COR-L47 (cell line): ENCODE results near the gene MCTP1.

Source experiments
- DNase-seq: peaks from one replicate; lab custom pipeline; 2025; lab: John Stamatoyannopoulos, UW

MCTP1 gene

DNA sequence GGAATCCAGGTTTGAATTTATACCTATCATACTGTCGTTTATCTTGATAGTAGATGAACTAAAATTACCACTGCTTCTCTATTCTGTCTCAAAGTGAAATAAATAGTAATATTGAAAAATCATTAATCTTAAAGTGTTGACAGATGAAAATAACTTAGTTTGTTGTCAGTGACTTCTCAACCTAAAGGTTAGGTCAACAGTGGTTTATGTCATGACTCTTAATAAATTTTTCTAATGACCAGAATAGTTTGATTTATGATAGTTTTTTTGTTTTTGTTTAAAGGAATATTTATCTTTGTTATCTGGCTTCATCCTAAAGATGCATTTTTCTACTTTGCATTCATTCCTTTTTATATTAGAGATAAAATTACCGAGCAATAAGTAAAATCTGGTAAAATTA lies 585.3 kb downstream of the MCTP1 start:
- DNase-seq: no peak

DNA sequence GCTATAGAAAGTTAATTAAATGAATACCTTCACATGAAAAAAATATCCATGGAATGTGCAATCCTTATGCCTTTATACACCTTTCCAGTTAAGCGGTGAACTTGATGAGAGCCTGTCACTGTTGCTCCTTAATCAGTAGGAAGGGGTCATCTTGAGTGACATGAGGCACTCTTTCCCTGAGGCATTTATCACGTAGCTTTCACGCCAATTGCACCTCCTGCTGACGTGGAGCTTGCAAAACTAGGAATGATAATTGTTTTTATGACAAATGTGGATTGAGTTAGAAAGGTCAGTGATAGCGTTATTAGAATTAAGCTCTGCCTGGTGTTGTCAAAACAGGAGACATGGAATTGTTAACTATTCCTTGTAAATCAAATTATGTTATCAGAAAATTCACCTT lies 586.7 kb downstream of the MCTP1 start:
- DNase-seq: no peak

DNA sequence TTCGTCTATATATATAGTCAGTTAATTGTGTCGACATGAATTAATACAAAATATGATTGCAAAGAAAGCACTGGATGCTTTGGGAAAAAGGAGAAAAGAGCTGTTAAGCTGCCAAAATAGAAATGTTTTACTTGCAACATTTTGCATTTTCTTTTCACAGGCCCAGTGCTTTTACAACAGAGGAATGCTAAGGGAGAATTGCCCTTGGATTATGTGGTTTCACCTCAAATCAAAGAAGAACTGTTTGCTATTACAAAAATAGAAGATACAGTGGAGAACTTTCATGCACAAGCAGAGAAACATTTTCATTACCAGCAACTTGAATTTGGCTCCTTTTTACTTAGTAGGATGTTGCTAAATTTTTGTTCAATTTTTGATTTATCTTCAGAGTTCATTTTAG lies 590.2 kb downstream of the MCTP1 start:
- DNase-seq: no peak

DNA sequence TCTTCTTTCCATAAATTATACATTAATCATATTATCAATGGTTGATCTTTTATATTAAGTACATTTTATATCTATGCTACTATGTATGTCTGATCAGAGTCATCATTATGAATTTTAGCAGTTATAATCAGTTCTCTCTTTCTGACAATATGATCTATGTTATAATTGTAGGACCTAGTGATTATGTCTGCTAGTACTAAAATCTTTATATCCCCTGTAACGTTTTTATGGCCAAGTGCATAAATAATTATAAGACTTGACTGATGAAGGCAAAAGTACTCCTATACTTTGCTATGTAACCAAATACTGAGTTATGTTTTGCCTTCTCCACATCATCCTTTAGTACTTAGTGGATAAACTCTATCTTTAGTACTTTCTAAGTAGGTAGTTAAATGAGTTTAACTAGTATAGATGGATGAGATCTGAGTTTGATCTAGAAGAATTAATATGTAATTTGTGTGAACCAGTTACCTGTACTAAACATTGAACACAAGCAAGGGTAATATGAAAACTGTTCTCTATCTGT lies 591.0 kb downstream of the MCTP1 start:
- DNase-seq: no peak

DNA sequence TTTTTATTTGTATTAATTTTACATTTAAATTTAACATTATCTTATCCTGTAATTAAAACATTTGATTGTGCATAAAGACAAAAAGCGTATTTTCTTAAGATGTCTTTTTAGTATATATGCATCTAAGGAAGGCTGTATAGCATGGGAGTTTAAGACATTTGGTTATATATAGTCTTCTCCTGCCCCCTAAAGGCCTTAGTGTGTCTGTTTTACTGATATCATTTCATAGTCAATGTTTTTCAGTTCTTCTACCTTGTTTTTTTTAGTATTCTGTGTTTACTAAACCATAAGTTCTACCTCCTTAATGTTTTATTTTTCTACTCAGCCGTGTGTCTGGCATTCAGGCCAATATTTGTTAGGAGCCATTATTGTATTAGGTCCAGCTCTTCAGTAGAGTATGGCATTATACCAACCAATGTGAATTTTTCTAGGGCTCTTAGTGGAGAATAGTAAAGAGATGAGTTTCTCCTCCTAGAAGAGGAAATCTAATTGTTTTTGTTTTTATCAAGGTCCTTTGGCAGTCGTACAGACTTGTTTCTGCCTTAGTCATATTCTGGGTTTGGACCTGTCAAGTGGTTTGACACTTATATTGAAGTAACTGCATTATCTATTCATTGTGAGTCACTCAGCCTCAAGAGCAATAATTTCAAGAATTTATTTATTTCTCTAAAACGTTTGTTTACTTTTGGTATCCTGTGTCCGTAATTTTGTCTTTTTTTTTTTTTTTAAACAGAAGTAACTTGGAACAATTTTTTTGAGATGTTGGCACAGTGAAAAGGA lies 591.7 kb downstream of the MCTP1 start:
- peak; percentile 29 for DNase-seq

DNA sequence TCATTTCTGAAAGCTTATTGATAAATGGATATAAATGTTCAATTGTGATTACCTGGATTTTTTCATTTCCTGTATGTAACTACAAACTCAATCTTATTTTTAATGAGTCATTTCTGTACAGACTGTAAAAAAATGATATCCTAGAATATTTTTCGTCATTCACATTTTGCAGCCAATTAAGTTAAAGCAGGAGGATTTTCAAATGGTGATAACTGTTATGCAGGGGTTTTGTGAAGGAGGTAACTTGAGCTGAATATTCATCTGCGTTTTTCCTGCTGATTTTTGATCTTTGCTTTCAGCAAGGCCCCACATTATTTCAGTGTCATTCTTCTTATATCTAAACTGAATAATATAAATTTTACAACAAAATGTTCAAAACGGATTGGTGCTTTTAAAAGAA lies 592.3 kb downstream of the MCTP1 start:
- no peak for DNase-seq

DNA sequence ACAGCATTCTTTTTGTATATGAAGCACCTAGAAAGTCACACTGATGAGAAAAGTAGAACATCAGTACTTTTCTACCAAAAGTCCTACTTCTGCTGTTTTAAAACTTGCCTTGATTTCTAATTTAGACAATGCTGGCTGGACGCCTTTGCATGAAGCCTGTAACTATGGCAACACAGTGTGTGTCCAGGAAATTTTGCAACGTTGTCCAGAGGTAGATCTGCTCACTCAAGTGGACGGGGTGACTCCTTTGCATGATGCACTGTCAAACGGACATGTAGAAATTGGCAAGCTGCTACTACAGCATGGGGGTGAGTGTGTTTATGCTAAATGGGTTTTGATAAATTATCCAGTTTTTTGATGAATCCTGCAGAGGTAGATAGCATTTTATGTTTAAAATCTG lies 592.9 kb downstream of the MCTP1 start:
- peak; percentile 79 for DNase-seq

DNA sequence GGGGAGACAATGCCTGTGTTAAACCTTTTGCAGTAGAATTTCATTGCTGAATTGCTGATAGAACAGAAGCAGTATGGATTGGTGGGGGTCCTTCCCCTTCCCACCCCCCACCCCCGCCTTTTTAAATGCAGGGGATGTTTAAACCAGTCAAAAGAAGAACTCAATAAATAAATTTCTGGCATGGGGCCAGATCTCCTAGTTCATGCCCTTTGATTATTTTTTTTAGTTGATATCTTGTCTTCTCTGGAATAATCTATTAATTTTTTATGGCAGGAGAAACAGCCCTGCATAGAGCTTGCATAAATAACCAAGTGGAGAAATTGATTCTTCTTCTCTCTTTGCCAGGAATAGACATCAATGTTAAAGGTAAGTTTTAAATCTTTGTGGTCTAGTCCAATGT lies 593.6 kb downstream of the MCTP1 start:
- DNase-seq: no peak

DNA sequence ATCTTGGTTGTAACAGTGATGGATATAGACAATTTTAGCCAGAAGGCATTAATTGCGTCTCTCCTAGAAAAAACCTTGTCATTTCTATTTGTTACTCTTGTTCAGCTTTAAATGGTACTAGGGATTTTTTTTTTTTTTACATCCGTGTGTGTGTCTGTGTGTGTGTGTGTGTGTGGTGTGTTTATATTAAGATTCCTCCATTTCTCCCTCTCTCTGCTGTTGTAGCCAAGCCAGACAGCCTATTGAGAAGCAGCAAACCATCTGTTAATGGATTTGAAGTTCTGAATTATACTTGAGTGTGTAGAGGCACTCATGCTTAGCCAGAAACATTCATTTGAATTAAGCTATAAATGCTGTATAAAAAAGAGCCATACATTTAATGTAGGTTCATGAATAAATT lies 594.1 kb downstream of the MCTP1 start:
- DNase-seq: no peak

DNA sequence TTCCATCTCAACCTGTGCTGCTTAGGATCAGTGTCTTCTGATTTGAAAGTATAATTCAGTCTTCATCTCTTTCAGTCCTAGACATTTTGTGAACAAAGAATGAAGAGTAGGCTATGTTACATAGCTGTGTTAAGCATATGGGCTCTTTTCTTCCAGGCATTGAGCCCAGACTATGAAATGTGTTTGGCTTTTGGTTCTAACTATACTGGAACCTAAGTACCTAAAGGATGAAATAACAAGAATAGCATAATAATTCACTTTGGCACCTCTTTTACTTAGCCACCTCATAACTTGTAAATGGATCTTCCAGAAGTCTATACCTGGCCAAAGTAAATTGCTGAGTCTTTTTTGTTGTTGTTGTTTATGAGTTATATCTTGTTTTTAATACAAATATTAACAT lies 595.0 kb downstream of the MCTP1 start:
- no peak for DNase-seq

DNA sequence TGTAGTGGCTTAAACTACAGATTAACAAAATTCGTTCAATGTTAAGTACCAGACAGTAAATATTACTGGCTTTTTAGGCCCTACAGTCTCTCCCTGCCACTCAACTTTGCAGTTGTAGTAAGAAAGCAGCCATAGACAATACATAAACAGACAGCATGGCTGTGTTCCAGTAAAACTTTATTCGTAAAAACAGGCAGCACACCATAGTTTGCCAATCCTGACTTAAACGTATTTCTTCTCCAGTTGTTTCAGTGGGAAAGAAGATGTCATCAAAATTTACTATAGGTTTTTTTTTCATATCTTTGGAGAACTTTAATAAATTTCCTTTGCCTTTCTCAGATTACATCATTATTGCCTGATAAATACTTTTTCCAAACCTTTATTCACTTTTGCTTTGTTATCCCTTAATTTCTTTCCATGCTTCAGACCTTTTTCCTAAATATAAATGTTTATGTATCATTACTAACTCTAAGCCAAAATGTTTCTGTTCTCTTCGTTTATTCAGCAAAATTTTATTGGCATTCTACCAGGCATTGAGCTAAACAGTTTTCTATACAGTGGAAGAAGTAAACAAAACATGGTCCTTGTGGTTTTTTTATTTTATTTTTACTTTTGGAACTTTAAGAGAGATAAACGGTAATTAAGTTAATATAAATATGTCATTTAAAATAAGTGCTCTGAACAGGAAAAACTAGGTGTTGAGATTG lies 601.9 kb downstream of the MCTP1 start:
- DNase-seq: no peak

DNA sequence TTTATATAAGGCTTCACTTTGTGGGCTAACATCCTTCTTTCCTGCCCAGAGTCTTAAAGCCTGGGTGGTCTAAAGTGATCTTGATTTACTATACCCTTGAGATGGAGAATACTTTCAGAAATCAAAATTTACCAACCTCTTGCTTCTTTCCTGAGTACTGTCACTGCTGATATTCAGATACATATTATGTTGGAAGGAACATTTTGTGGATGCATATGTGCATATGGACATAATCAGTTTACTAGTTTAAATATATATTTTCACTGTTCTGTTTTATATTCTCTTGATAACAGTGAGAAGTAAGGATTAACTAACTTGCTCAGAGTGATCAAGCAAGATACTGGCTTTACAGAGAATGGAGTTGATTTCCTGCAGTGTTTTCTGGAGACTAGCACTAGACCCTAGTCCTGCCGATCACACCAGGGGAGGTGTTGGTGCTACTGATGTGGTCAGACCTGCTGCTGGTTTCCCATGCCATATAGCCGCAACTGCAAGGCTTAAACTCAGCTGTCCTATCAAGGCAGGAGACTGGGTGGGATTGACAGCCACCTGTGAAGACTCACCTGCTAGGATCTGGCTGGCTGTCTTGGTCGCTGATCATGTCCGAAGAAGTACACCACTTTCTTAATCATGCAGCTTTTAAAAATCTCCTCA lies 608.8 kb downstream of the MCTP1 start:
- no peak for DNase-seq

DNA sequence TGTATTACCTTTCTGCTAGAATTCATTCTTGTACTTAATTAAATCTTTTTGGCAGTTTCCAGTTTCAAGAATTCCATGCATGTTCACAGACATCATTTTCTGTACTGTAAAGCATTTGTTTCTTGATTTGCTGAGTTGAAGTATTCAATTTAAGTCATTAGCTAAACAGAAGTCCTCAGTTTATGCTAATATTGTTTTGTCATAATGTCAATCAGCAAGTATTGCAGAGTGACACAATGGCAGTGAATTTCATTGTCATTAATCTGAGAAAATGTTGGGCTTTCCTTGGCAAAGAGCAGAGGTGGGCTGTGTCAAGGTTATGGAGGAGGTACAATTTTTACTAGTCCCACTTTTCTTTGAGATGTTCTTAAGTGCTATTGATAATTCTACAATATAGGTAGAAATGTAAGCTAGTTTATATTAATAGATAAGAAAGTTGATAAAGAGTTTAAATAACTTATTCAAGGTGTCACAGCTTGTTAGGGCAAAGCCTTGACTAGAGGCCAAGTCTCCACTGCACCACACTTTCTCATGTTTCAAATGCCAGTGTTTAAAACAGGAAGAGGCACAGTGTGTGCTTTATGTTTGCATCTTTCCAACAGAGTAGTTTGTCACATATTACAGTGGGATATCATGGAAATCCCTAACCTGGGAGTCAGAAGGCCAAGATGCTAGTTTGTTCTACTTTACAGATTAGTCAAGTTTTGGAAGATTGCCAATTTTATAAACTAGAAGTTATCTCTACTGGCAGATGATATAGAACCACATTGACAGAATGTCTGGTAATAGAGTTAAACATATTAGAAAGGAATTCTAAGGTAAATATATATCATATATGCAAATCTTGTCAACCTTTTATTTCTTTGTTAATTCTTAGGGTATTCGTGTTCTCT lies 610.2 kb downstream of the MCTP1 start:
- DNase-seq: no peak

DNA sequence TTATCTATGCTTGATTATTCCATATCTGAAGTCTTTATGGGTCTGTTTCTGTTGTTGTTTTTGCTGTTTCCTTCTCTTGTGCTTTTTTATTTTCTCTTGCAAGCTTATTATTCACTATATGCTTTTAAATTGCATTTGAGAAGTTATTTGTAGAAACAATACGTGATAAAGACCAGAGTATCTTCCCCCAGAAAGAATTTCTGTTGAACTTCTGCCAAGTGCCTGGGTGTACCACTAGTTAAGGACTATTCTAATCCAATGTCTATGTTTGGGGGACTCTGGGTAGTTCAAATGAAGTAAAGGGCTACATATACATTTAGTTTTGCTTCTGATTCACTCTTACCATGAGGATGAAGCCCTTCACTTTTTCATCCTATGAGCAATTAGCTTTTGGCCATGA lies 612.1 kb downstream of the MCTP1 start:
- DNase-seq: no peak

DNA sequence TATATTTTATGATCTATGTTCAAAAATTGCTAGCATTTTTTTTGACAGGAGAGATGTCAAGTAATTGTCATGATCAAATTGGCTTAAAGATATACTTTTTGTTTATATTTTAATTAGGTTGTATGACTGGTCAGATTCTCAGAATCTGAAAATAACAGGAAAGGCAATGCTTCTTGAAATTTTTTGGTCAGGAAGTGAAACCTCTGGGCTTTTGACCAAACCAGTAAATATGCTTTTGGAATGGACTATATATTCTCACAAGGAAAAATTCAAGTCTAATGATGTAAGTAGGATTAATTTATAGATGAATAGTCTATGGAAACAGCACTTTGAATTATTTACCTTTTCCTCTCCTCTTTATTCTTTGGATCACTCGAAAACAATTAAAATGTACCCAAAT lies 614.2 kb downstream of the MCTP1 start:
- DNase-seq: no peak

DNA sequence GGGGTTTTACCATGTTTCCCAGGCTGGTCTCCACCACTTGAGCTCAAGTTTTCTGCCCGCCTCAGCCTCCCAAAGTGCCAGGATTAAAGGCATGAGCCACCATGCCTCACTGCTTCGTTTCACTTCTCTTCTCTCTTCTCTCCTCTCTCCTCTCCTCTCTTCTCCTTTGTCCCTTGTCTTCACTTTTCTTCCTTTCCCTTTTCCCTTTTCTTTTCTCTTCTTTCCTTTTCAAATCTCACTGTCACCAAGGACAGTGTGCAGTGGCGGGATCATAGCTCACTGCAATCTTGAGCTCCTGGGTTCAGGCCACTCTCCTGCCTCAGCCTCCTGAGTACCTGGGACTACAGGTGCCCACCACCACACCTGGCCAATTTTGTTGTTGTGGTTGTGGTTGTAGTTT lies 617.0 kb downstream of the MCTP1 start:
- no peak for DNase-seq

DNA sequence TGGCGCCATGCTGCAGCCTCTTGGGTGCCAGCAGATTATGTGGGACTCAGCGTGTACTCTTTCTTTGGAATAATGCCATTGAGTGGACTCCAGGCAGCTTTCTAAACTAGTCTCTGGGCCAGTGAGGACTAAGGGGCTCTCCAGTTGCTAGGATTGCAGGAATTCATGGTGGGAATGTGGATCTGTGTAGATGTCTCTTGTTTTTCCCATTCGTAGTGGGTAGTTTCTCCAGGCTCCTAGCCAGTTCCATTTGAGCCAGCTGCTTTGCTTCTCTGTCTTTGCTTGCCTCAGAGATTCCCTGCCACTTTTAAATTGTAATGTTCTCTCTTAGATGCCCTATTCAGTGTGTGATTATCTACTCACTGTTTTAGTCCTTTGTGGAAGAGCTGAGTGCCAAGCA lies 623.8 kb downstream of the MCTP1 start:
- no peak for DNase-seq

DNA sequence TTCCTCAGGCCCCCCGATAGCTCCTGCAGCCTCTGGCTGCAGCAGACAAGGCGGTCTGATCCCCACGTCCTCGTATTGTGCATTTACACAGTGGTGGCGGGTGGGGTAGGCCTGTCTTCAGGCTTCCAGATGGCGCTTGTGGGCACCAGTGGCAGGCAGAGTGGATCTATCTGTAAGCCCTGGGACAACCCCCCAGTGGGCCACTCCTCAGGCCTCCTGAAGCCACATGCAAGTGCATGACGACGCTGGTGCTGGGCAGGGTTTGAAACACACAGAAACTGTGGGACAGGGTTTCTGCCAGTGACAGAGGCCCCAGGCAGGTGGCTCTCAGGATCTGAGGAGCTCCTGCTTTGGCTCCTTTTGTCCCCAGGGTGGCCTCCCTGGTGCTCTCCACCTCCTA lies 624.4 kb downstream of the MCTP1 start:
- DNase-seq: no peak

DNA sequence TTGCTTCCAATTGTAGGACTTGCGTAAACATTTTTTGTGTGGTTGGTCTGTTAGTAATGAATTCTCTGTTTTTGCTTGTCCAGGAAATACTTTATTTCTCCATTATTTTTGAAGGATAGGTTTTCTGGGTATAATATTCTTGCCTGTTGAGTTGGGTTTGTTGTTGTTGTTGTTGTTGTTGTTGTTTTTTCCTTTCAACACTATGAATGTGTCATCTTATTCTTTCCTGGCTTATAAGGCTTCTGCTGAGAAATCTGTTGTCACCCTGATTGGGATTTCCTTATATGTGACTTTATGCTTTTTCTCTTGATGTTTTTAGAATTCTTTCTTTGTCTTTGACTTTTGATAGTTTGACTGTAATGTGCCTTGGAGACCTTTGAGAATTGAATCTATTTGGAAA lies 626.6 kb downstream of the MCTP1 start:
- DNase-seq: no peak
